Left kidney (tissue), 2 donors: Measurements from ENCODE around the gene ADGRF5. TPM values are rescaled to one million over a fixed set of nuclear protein-coding genes. Genes with fewer than 3 reads are reported as not detected.
"Not testable (repeated sequence)": the region's sequence is repeated elsewhere in the genome, so short reads cannot be mapped to it uniquely, and the experiment has no call there.

Source experiments
- DNase-seq: peaks from one replicate; pipeline ENCODE4 v3.0.0-alpha.2; 2013
- polyA plus RNA-seq: library from polyadenylated mRNA; unstranded; fragments of 120-200 nt; gene quantifications from one replicate; pipeline ENCODE4 v1.2.1, GENCODE V29; 2013; ENCODE audit not compliant: insufficient read length

ADGRF5 gene
- polyA plus RNA-seq, 1 donor = 25.5 TPM

- DNase-seq = no peak
Observed at GRCh38 chr6:46891252-46891795, 30.4 kb downstream of the ADGRF5 start.

DNA sequence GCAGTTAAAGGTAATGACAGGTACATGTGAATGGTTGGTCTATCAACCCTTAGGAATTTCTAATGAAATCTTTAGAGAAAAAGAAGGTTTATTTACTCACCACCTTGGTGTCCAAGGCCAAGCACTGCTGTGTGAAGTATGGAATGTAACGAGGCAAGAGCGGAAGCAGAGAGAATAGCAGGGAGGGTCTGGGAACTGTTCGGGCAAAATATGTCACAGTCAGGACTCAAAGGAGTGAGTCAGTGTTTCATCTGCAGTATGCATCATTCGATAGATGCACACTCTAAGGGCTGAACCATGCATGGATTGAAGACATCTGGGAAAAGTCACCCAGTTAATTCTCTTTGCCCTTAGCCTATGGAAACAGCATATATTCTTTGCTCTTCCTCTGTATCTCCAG, 33.2 kb downstream of the ADGRF5 start:
- no peak for DNase-seq

- no peak for DNase-seq
Observed at GRCh38 chr6:46888031-46888430, 33.7 kb downstream of the ADGRF5 start.

- DNase-seq = no peak
Observed at GRCh38 chr6:46882645-46883044, 39.1 kb downstream of the ADGRF5 start.

DNA sequence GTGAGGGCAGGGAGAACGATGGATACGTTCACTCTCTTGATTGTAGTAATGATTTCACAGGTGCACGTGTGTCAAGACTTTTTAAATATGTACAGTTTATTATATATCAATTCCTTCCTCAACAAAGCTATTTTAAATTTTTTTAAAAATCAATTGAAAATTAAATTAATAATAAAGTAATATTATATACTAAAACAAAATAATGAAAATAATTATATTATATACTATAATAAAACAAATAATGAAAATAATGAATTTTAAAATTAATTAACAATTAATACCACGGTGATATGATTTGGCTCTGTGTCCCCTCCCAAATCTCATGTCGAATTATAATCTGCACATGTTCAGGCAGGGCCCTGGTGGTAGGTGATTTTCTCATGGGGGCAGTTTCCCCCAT, 42.7 kb downstream of the ADGRF5 start:
- DNase-seq = no peak

DNA sequence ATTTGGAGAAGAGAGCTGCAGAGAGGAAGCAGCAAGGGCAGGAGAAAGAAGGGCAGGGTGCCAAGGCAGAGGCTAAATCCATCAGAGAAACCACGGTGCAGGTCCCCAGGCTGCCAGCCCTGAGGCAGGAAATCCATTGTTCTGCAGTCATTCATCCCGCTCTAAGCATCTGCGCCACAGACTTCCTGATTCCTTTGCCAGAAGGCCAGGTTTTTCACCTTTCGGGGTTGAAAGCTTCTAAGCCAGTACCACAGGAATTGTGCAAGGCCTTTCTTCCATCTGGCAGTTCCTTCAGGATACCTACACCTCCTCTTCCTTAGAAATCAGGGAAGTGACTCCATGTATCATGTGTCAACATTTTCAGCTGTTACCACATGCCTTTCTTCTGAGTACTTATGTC, 45.6 kb downstream of the ADGRF5 start:
- no peak for DNase-seq

DNA sequence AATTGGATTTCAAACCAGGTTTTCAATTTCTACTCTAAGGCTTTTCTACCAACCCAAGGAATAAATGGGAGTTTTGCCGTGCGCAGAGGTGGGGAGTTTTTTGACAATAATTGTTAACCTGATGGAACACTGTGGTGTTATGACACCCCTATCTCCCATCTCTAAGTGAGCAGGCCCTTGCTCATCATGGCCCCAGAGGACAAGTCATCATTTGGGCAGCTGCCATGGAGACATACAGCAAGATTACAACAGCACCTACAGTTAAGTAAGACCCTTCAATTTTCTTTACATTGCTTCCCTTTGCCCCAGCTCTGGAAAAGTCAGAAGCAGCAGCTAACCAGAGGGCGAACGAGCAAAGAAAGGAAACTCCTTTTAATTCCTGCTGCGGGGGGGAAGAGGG, 54.3 kb downstream of the ADGRF5 start:
- no peak for DNase-seq

DNA sequence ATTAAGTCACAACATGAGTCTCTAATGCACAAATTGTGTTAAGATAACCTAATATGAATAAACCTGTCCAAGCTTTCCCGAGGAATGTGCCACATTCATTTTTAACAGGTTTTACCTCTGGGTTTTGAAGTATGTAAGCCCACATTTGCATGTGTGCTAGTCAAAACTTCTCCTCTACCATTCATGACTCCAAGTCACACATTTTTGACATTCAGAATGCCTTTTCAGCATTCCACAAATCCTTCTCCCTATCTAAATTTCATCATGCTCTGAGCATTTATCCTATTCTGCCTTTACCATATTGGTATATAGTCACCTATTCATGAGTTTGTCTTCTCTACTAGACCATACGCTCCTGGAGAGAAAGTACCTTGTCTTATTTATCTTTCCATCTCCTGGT, 56.5 kb downstream of the ADGRF5 start:
- no peak for DNase-seq

GRCh38 chr6:46863791-46864190, 57.9 kb downstream of the ADGRF5 start:
- no peak for DNase-seq

DNA sequence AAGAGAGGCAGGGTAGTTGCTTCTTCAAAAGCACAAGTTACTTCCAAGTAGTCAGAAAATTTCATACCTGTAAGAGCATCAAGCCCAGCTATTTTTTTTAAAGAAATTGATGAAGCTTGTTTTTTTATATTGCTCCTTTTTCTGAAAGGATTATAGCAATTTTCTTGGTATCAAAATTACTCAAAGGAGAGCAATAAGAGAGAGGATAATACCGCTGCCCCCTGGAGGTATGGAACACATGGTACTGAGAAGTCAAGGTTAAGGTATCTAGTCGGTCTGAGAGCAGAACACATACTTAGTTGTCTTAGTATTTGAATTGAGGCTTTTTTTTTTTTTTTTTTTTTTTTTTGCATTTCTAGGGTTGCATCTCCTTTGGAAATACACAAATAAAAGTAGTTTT, 59.4 kb downstream of the ADGRF5 start:
- DNase-seq = no peak

DNA sequence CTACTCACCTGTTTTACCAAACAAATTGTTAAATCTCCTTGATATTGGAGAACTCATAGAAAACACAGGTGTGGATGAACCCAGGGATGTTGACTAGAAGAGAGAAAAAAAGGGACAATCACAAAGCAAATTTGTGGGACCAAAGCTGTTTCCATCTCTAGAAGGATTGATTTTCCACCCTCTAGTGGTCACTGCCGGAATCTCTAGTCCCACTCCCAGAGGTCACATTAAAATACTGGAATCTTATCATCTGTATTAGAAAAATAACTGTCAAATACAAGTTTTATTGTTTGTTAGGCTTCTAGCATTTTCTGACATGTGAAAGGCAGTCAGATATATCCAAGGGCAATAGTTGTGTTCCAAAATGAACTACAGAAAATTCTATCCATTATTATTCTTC, 65.8 kb downstream of the ADGRF5 start:
- not testable (repeated sequence) for DNase-seq

- DNase-seq = not testable (repeated sequence)
Observed at GRCh38 chr6:46851576-46851975, 70.2 kb downstream of the ADGRF5 start.

GRCh38 chr6:46850792-46851191, 70.9 kb downstream of the ADGRF5 start:
- no peak for DNase-seq

DNA sequence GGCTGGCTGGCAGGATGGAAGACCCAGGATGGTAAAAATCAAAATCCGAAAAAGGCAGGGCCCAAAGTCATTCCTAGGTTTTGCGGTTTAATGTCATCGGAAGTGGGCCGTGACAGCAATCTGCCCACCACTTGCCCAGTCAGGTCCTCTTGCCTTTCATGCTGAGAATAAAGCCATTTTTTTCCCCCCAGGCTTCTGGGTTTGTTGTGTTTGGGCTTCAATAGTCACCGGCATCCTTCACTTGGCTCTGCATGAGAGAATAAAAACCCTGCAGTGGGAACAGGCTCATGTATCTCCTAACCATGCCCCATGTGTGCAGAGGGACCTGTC, 72.4 kb downstream of the ADGRF5 start:
- no peak for DNase-seq

DNA sequence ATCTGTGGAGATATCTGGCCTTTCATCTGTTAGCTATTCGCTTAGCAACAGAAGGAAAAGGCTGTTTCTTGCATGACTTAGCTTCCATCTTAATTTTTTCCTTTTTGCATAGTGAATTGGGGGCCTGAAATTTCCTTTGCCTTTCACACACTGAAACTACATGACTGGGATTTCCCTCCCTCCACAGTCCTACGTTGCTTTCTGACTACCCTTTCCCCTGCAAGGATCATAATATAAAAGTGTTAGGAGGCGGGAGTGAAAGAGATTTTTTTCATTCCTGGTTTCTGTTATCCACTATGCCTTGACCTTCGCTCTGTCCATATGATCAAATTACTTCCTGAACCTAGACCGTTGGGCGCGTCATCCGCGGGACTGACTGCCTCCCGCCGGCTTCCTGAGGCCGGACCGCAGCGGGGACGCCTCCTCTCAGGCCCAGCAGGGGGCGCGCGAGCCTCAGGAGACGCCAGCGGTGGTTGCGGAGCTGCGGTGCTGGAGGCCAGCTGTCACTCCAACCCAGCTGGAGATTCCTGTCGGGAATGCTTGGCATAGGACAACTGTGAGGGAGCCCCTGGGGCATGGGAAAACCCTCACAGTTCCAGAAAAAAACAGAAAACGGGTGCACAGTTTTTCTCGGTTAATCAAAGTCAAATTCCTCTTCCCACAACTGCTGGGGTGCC, 72.9 kb downstream of the ADGRF5 start:
- DNase-seq = peak; percentile 79

GRCh38 chr6:46845126-46845525, 76.6 kb downstream of the ADGRF5 start:
- no peak for DNase-seq

- not testable (repeated sequence) for DNase-seq
Observed at GRCh38 chr6:46842252-46842846, 79.4 kb downstream of the ADGRF5 start.

- no peak for DNase-seq
Observed at GRCh38 chr6:46838033-46838432, 83.7 kb downstream of the ADGRF5 start.

GRCh38 chr6:46834991-46835390, 86.7 kb downstream of the ADGRF5 start:
- not testable (repeated sequence) for DNase-seq

- not testable (repeated sequence) for DNase-seq
Observed at GRCh38 chr6:46834257-46834916, 87.4 kb downstream of the ADGRF5 start.

DNA sequence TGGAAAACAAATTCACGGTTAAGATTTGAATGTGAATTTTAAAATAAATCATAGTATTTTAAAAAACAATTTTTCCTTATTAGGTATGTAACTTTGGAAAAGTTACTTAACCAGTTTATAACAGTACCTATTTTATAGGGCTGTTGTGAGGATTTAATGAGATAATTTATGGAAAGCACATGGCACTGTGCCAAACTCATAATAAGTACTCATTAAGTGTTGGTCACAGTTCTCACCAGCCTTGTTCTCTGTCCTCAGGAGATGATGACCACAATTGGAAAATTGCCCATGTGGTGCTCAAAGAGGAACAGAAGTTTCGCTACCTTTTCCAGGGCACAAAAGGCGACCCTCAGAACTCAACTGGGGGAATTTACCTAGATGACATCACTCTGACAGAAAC, 88.9 kb downstream of the ADGRF5 start:
- no peak for DNase-seq

GRCh38 chr6:46828939-46829338, 92.8 kb downstream of the ADGRF5 start:
- DNase-seq = no peak

DNA sequence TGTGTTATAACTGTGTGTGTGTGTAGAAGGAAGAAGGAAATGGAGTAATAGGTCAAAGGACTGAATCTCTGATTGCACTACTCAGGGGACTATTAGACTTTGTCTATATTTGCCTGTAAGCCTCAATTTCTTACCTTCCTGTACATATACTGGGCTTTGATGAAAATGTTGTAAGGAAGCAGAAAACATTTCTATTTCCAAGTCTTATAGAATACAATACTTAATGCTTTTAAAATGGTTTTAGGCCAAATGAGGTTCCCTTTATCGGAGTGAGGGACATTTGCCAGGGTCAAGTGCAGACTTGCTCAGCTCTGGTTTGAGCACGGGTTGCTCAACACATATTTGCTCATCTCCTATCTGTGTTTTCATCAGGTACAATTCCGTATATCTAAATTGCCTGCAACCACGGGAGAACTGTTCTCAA, 100.3 kb downstream of the ADGRF5 start:
- DNase-seq = no peak
